Measurements from ENCODE around the gene PCDHA1.
A peak's percentile ranks its signal among the peaks of the same experiment; 100 is the strongest.

- TF ChIP-seq CTCF (IDR thresholded peaks at IDR 0.05), result peak; percentile 63
- TF ChIP-seq EZH2phosphoT487 (IDR thresholded peaks at IDR 0.05), result no peak
Measured at GRCh38 chr5:140875085-140876065, 89.4 kb downstream of the PCDHA1 start, which contains the start of gene PCDHA12.
